OCI-LY3 (cell line): ENCODE results near the gene IL17A.

Experiments used
- CTCF ChIP-seq: fragments of 200-600, 300-600 bp; sonication (generic); IDR thresholded peaks from 2 replicates; pipeline ENCODE4 v1.5.1; 2014; ENCODE audit warnings: antibody characterized with exemption, low read length, low read depth
- EZH2phosphoT487 ChIP-seq: fragments of 200-600 bp; shearing (Covaris generic); IDR thresholded peaks from 2 replicates; pipeline ENCODE4 v1.6.1; 2018; ENCODE audit warnings: antibody characterized with exemption, mixed run types, low read depth

GRCh38 chr6:52139985-52140680 lies 46.0 kb upstream of the IL17A start:
- TF ChIP-seq CTCF: no peak
- TF ChIP-seq EZH2phosphoT487: no peak
